IPS-18a (cell line): ENCODE results near the gene F2RL1.

Experiments
- H3K27ac ChIP-seq: one replicate; pipeline ENCODE4 v1.5.1; 2013; ENCODE audit warnings: low read length
- H3K27me3 ChIP-seq: one replicate; pipeline ENCODE4 v1.6.1; 2013; ENCODE audit warnings: mild to moderate bottlenecking, low read length; ENCODE audit not compliant: control insufficient read depth, insufficient read depth
- H3K36me3 ChIP-seq: one replicate; pipeline ENCODE4 v1.6.1; 2013; ENCODE audit warnings: low read depth, low read length; ENCODE audit not compliant: control insufficient read depth
- H3K4me1 ChIP-seq: one replicate; pipeline ENCODE4 v1.6.1; 2013; ENCODE audit warnings: low read depth, low read length; ENCODE audit not compliant: control insufficient read depth
- H3K4me3 ChIP-seq: one replicate; pipeline ENCODE4 v1.5.1; 2013; ENCODE audit warnings: low read length
- H3K9ac ChIP-seq: one replicate; pipeline ENCODE4 v1.6.1; 2013; ENCODE audit warnings: mild to moderate bottlenecking, low read length, moderate library complexity
- H3K9me3 ChIP-seq: one replicate; pipeline ENCODE4 v1.6.1; 2013; ENCODE audit warnings: low read depth, low read length; ENCODE audit not compliant: control insufficient read depth

The F2RL1 gene

DNA sequence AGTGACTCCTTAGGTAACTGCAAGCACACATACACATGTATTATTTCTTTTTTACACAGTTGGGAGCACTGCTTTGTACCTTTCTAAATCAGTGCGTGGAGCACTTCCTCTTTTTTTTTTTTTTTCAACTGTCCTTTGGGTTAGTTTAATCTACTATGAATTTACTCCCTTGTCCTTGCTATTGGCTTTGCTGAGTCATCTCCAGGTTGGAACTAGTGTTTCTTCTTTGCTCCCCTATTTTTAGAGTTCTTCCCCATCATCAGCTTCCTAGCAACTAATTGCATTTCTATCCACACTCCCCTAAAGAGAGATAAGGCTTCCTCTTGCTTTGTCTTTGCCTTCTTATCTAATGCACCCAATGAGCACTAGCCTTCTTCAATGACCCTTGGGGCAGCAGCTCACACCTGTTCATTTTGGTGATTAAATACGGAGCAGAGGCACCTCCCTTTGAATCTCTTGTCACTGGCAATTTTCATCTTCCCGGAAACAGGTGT lies 55.3 kb downstream of the F2RL1 start:
- Histone ChIP-seq H3K36me3 (no peaks in the 10 kb centered on the region), H3K27ac (no peak overlapping the region), H3K9ac (no peak overlapping the region), H3K27me3 (no peaks in the 10 kb centered on the region), H3K9me3 (no peaks in the 10 kb centered on the region), H3K4me1 (peaks cover 23% of the 10 kb centered on the region), H3K4me3 (no peak overlapping the region)
